OCI-LY1 (cell line): ENCODE data around the gene ASS1.

Source experiments
- H2AFZ ChIP-seq: fragments of 200-600 bp; sonication (generic), shearing (Covaris generic); 2 replicates; pipeline ENCODE4 v1.6.0; 2014; ENCODE audit warnings: antibody characterized with exemption, mild to moderate bottlenecking, low read length
- H3F3A ChIP-seq: fragments of 200-600 bp; sonication (generic), shearing (Covaris generic); 2 replicates; pipeline ENCODE4 v1.6.0; 2014; ENCODE audit warnings: mild to moderate bottlenecking, antibody characterized with exemption, low read length, moderate library complexity; ENCODE audit not compliant: insufficient read depth
- H3K27ac ChIP-seq: fragments of 200-600 bp; sonication (generic); 2 replicates; pipeline ENCODE4 v1.5.1; 2014; ENCODE audit warnings: low read length, mixed run types, mild to moderate bottlenecking, low read depth; ENCODE audit not compliant: poor library complexity, severe bottlenecking
- H3K27me3 ChIP-seq: fragments of 200-600 bp; sonication (generic); 2 replicates; pipeline ENCODE4 v1.6.0; 2014; ENCODE audit warnings: antibody characterized with exemption, mild to moderate bottlenecking, low read length, moderate library complexity; ENCODE audit not compliant: insufficient read depth
- H3K36me3 ChIP-seq: fragments of 200-600 bp; sonication (generic); 2 replicates; pipeline ENCODE4 v1.6.1; 2014; ENCODE audit warnings: mild to moderate bottlenecking, antibody characterized with exemption, low read length, moderate library complexity, mixed read lengths; ENCODE audit not compliant: insufficient read depth
- H3K4me1 ChIP-seq: fragments of 200-600 bp; sonication (generic); 2 replicates; pipeline ENCODE4 v1.5.1; 2014; ENCODE audit warnings: mild to moderate bottlenecking, low read length, moderate library complexity; ENCODE audit not compliant: insufficient read depth, severe bottlenecking
- H3K4me2 ChIP-seq: fragments of 200-600 bp; sonication (generic), shearing (Covaris generic); 2 replicates; pipeline ENCODE4 v1.6.1; 2014; ENCODE audit warnings: low read length
- H3K4me3 ChIP-seq: fragments of 200-600 bp; sonication (generic); 2 replicates; pipeline ENCODE4 v1.5.1; 2014; ENCODE audit warnings: low read length, low read depth, mild to moderate bottlenecking, mixed read lengths; ENCODE audit not compliant: poor library complexity, severe bottlenecking
- H3K79me2 ChIP-seq: fragments of 200-600 bp; shearing (Covaris generic); 2 replicates; pipeline ENCODE4 v1.6.1; 2016; ENCODE audit warnings: mixed run types, low read length, mixed read lengths; ENCODE audit not compliant: insufficient read depth
- H3K9ac ChIP-seq: fragments of 200-600 bp; sonication (generic), shearing (Covaris generic); 2 replicates; pipeline ENCODE4 v1.6.1; 2014; ENCODE audit warnings: mild to moderate bottlenecking, low read length, mixed read lengths
- H3K9me2 ChIP-seq: fragments of 200-600 bp; sonication (generic), shearing (Covaris generic); 2 replicates; pipeline ENCODE4 v1.6.1; 2014; ENCODE audit warnings: low read depth, mild to moderate bottlenecking, low read length, mixed read lengths
- H3K9me3 ChIP-seq: fragments of 200-600 bp; shearing (Covaris generic); 2 replicates; pipeline ENCODE4 v1.6.1; 2014; ENCODE audit warnings: low read length, mixed read lengths
- H4K20me1 ChIP-seq: fragments of 200-600 bp; sonication (generic), shearing (Covaris generic); 2 replicates; pipeline ENCODE4 v1.6.0; 2016; ENCODE audit warnings: mild to moderate bottlenecking, low read length; ENCODE audit not compliant: insufficient read depth
- EZH2 ChIP-seq: fragments of 200-600 bp; sonication (generic), shearing (Covaris generic); IDR thresholded peaks from 2 replicates; pipeline ENCODE4 v1.8.0; 2017; ENCODE audit warnings: borderline replicate concordance, mixed run types, mild to moderate bottlenecking, antibody characterized with exemption, low read length, moderate library complexity, mixed read lengths
- TF ChIP-seq, protein P1 (sequence below): fragments of 200-600 bp; sonication (generic), shearing (Covaris generic); IDR thresholded peaks from 2 replicates; pipeline ENCODE4 v1.5.1; 2017; ENCODE audit warnings: mild to moderate bottlenecking, antibody characterized with exemption, low read length, moderate library complexity, mixed read lengths

ASS1 gene

DNA sequence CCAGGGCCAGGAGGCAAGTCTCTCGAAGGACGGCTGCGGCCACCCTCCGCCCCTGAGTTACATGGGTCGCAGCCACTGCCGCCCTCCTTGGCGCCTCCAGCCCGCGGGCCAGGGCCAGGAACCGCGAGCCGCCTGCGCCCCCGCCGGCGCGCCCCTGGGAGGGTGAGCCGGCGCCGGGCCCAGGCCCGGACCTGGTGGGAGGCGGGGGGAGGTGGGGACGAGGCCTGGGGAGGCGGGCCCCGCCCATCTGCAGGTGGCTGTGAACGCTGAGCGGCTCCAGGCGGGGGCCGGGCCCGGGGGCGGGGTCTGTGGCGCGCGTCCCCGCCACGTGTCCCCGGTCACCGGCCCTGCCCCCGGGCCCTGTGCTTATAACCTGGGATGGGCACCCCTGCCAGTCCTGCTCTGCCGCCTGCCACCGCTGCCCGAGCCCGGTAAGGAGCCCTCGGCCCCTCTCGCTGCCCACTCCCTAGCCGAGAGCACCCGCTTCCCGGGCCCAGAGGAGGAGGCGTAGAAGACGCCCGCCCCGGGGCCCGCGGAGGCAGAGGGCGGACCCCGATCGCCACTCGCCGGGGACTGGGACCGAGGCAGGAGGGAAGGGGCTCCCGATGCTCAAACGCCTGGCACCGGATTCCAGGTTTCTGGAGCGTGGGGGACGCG lies at the start of gene ASS1:
TSS of gene ASS1 (plus strand) at position 397 of the 657 bp plus-strand sequence. CDS start 7,268 bp downstream, outside the sequence.
- no peaks in the 10 kb centered on the region for H4K20me1 ChIP-seq
- no peak within 1 kb of the TSS for H3K4me3 ChIP-seq
- no peaks in the 10 kb centered on the region for H3K36me3 ChIP-seq
- no peaks in the 10 kb centered on the region for H3F3A ChIP-seq
- no peaks in the 10 kb centered on the region for H3K79me2 ChIP-seq
- H3K4me2 ChIP-seq, result no peak within 1 kb of the TSS
- 0 out of 2 replicates have a peak, but pooled peaks cover 3% of the 10 kb centered on the region for H3K9me3 ChIP-seq
- H3K27me3 ChIP-seq, result no peaks in the 10 kb centered on the region; the same call in 1 of the 2 replicates
- no peak within 1 kb of the TSS for H2AFZ ChIP-seq
- no peak within 1 kb of the TSS for H3K9ac ChIP-seq
- no peaks in the 10 kb centered on the region for H3K4me1 ChIP-seq
- no peaks in the 10 kb centered on the region for H3K9me2 ChIP-seq
- no peak for TF ChIP-seq EZH2
- TF ChIP-seq, protein P1, sequence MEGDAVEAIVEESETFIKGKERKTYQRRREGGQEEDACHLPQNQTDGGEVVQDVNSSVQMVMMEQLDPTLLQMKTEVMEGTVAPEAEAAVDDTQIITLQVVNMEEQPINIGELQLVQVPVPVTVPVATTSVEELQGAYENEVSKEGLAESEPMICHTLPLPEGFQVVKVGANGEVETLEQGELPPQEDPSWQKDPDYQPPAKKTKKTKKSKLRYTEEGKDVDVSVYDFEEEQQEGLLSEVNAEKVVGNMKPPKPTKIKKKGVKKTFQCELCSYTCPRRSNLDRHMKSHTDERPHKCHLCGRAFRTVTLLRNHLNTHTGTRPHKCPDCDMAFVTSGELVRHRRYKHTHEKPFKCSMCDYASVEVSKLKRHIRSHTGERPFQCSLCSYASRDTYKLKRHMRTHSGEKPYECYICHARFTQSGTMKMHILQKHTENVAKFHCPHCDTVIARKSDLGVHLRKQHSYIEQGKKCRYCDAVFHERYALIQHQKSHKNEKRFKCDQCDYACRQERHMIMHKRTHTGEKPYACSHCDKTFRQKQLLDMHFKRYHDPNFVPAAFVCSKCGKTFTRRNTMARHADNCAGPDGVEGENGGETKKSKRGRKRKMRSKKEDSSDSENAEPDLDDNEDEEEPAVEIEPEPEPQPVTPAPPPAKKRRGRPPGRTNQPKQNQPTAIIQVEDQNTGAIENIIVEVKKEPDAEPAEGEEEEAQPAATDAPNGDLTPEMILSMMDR, result no peak
- H3K27ac ChIP-seq, result no peak within 1 kb of the TSS

DNA sequence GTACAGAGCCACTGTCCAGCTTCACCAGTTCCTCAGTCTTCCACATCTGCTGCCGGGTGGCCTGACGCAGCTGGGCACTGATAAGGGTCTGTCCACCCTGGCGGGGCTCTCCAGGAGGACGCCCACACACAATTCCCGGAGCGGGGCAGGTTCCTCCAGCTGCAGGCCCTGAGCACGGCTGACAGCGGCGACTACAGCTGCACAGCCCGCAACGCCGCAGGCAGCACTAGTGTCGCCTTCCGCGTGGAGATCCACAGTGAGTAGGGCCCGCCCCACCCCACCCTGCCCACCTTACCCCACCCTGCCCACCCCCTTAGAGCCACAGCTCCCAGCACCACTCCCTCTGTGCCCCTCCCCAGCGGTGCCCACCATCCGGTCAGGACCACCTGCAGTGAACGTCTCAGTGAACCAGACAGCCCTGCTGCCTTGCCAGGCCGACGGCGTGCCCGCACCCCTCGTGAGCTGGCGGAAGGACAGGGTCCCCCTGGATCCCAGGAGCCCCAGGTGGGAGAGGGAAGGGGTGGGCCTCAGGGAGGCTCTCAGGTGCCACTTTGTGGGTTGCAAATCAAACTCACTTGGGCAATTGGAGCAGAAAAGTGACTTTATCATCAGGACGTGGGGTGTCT lies 48.8 kb upstream of the ASS1 start:
- no peaks in the 10 kb centered on the region for H3K4me1 ChIP-seq
- TF ChIP-seq EZH2, result no peak
- H3K4me3 ChIP-seq, result no peak overlapping the region
- no peak overlapping the region for H3K27ac ChIP-seq
- H3K9me2 ChIP-seq, result no peaks in the 10 kb centered on the region
- H3K9me3 ChIP-seq, result no peaks in the 10 kb centered on the region
- no peak overlapping the region for H2AFZ ChIP-seq
- H4K20me1 ChIP-seq, result no peaks in the 10 kb centered on the region
- no peak overlapping the region for H3K9ac ChIP-seq
- H3K27me3 ChIP-seq, result no peaks in the 10 kb centered on the region
- no peak overlapping the region for H3K4me2 ChIP-seq
- H3K36me3 ChIP-seq, result no peaks in the 10 kb centered on the region
- no peaks in the 10 kb centered on the region for H3K79me2 ChIP-seq
- H3F3A ChIP-seq, result no peaks in the 10 kb centered on the region

DNA sequence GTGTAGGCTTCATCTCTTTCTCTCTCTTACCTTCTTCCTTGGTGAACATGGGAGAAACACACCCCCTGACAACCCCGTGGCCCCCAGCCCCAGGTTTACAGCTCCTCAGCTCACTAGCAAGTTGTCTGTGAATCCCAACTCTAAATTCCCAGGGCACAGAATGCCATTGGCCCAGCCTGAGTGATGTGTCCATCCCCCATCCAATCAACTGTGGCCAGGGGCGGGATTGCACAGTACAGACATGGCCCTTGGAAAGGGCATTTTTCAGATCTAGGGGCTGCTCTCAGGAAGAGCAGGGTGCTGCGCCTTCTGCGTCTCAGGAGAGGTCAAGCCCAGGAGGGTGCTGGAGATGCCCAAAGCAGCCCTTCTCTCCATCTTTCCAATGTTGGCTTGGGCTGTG lies 48.2 kb upstream of the ASS1 start:
- Histone ChIP-seq H2AFZ (no peak overlapping the region), H3K9me3 (no peaks in the 10 kb centered on the region), H3K4me3 (no peak overlapping the region), H3K9ac (no peak overlapping the region), H3K36me3 (no peaks in the 10 kb centered on the region), H3K4me2 (no peak overlapping the region), H3K27ac (no peak overlapping the region), H4K20me1 (no peaks in the 10 kb centered on the region), H3K9me2 (no peaks in the 10 kb centered on the region), H3K4me1 (no peaks in the 10 kb centered on the region), H3K79me2 (no peaks in the 10 kb centered on the region), H3K27me3 (no peaks in the 10 kb centered on the region), H3F3A (no peaks in the 10 kb centered on the region)
- TF ChIP-seq, protein P1, result no peak
- TF ChIP-seq EZH2, result no peak
